HEK293T (cell line): Measurements from ENCODE around the gene DCTN4.

ENCODE experiments used
- CTCF ChIA-PET: fragments of 350-600 bp; formaldehyde crosslinking; extraction: SDS; loops from one replicate; lab custom pipeline; 2021; ENCODE audit warnings: antibody characterized with exemption, inconsistent platforms; lab: Yijun Ruan, JAX
- POLR2A ChIA-PET: fragments of 350-600 bp; formaldehyde crosslinking; extraction: SDS; loops from one replicate; lab custom pipeline; 2020; ENCODE audit warnings: antibody characterized with exemption, inconsistent platforms; lab: Yijun Ruan, JAX
- DNase-seq: peaks from one replicate; pipeline ENCODE4 v3.0.0; 2012; ENCODE audit warnings: mixed read lengths; ENCODE audit errors: extremely low spot score
- ARNT ChIP-seq: fragments of 450-650 bp; IDR thresholded peaks from 2 replicates; pipeline ENCODE4 v1.6.1; 2017; ENCODE audit warnings: mild to moderate bottlenecking
- BHLHE40 ChIP-seq: fragments of 450-650 bp; IDR thresholded peaks from 2 replicates; pipeline ENCODE4 v1.6.1; 2016; ENCODE audit warnings: mild to moderate bottlenecking, moderate library complexity, borderline replicate concordance
- CTBP1 ChIP-seq: fragments of 450-650 bp; IDR thresholded peaks from 2 replicates; pipeline ENCODE4 v1.6.1; 2016; ENCODE audit warnings: borderline replicate concordance
- ELF4 ChIP-seq: fragments of 450-650 bp; IDR thresholded peaks from 2 replicates; pipeline ENCODE4 v1.6.1; 2017; ENCODE audit warnings: antibody characterized with exemption
- FOXA1 ChIP-seq: fragments of 450-650 bp; IDR thresholded peaks from 2 replicates; pipeline ENCODE4 v1.6.1; 2016; ENCODE audit warnings: mild to moderate bottlenecking
- FOXK2 ChIP-seq: fragments of 450-650 bp; IDR thresholded peaks from 2 replicates; pipeline ENCODE4 v1.6.1; 2016; ENCODE audit warnings: mild to moderate bottlenecking
- FOXM1 ChIP-seq: fragments of 450-650 bp; IDR thresholded peaks from 2 replicates; pipeline ENCODE4 v1.6.1; 2017; ENCODE audit warnings: mild to moderate bottlenecking, borderline replicate concordance
- HDGF ChIP-seq: fragments of 450-650 bp; IDR thresholded peaks from 2 replicates; pipeline ENCODE4 v1.6.1; 2017; ENCODE audit warnings: antibody characterized with exemption, borderline replicate concordance
- L3MBTL2 ChIP-seq: fragments of 450-650 bp; conservative IDR thresholded peaks from 2 replicates; pipeline ENCODE4 v1.6.1; 2016; ENCODE audit warnings: mild to moderate bottlenecking
- LEF1 ChIP-seq: fragments of 450-650 bp; IDR thresholded peaks from 2 replicates; pipeline ENCODE4 v1.6.1; 2017; ENCODE audit warnings: mild to moderate bottlenecking, borderline replicate concordance
- NFRKB ChIP-seq: fragments of 450-650 bp; IDR thresholded peaks from 2 replicates; pipeline ENCODE4 v1.6.1; 2016; ENCODE audit warnings: mild to moderate bottlenecking, moderate library complexity
- PKNOX1 ChIP-seq: fragments of 450-650 bp; IDR thresholded peaks from 2 replicates; pipeline ENCODE4 v1.6.1; 2016
- SP1 ChIP-seq: fragments of 450-650 bp; IDR thresholded peaks from 2 replicates; pipeline ENCODE4 v1.6.1; 2017
- SUZ12 ChIP-seq: fragments of 450-650 bp; IDR thresholded peaks from 2 replicates; pipeline ENCODE4 v1.6.1; 2016; ENCODE audit warnings: mild to moderate bottlenecking
- TARDBP ChIP-seq: fragments of 450-650 bp; IDR thresholded peaks from 2 replicates; pipeline ENCODE4 v1.6.1; 2016
- ZNF384 ChIP-seq: fragments of 450-650 bp; IDR thresholded peaks from 2 replicates; pipeline ENCODE4 v1.6.1; 2016

The DCTN4 gene

GRCh38 chr5:150734579-150735384, 24.0 kb downstream of the DCTN4 start:
- POLR2A ChIA-PET: interaction anchor here (2.2 kb wide), 1 partner anchor 34 kb away, joined by 9 read pairs; the partner anchor contains the start of gene RBM22
- no peak for DNase-seq
- CTCF ChIA-PET: interaction anchor here (0.8 to 1.1 kb wide), 2 partner anchors 23 to 33 kb away, joined by 3 read pairs; no protein-coding TSS in a partner anchor
- TF ChIP-seq L3MBTL2 (no peak), FOXK2 (no peak)

- DNase-seq: no peak
- TF ChIP-seq L3MBTL2 (no peak), PKNOX1 (no peak), ARNT (no peak), CTBP1 (no peak), SUZ12 (no peak), HDGF (no peak), SP1 (no peak), NFRKB (no peak), FOXK2 (no peak), FOXA1 (no peak), FOXM1 (no peak), LEF1 (no peak)
- ChIA-PET POLR2A (interaction anchor here (0.9 kb wide), 2 partner anchors 31 to 426 kb away, joined by 3 read pairs; partner anchors contain the start of genes ANXA6 and RBM22), CTCF (no interaction called here)
Measured at GRCh38 chr5:150731669-150732242, 27.1 kb downstream of the DCTN4 start.

- DNase-seq: no peak
- CTCF ChIA-PET: no interaction called here
- no peak for TF ChIP-seq ZNF384
- no peak for TF ChIP-seq L3MBTL2
- no peak for TF ChIP-seq SP1
- TF ChIP-seq PKNOX1: no peak
- no peak for TF ChIP-seq HDGF
- TF ChIP-seq BHLHE40: no peak
- TF ChIP-seq FOXA1: no peak
- POLR2A ChIA-PET: no interaction called here
Measured at GRCh38 chr5:150729859-150730258, 29.0 kb downstream of the DCTN4 start.

GRCh38 chr5:150723845-150724244, 35.0 kb downstream of the DCTN4 start:
- TF ChIP-seq NFRKB (no peak), LEF1 (no peak), ELF4 (no peak), BHLHE40 (no peak), L3MBTL2 (no peak), HDGF (no peak), FOXM1 (no peak), FOXA1 (no peak)
- DNase-seq: no peak
- ChIA-PET POLR2A (interaction anchor here (1.0 kb wide), 1 partner anchor 23 kb away, joined by 3 read pairs; the partner anchor contains the start of gene RBM22), CTCF (no interaction called here)

- TF ChIP-seq CTBP1 (no peak), FOXM1 (no peak), ELF4 (no peak), FOXA1 (no peak), SP1 (no peak), HDGF (no peak), TARDBP (no peak), BHLHE40 (no peak), LEF1 (no peak), SUZ12 (no peak), ZNF384 (no peak), FOXK2 (no peak), PKNOX1 (no peak), ARNT (no peak), NFRKB (no peak), L3MBTL2 (no peak)
- ChIA-PET CTCF (interaction anchor here (0.6 kb wide), 1 partner anchor 252 kb away, joined by 5 read pairs; no protein-coding TSS in a partner anchor), POLR2A (interaction anchor here (1.7 to 2.2 kb wide), 2 partner anchors 9 to 10 kb away, joined by 12 to 14 read pairs; partner anchors contain the start of gene RBM22)
- no peak for DNase-seq
Measured at GRCh38 chr5:150710165-150710564, 48.7 kb downstream of the DCTN4 start.

GRCh38 chr5:150706776-150707390, 51.9 kb downstream of the DCTN4 start:
- DNase-seq: no peak
- no peak for TF ChIP-seq PKNOX1
- no peak for TF ChIP-seq L3MBTL2
- TF ChIP-seq FOXA1: no peak
- TF ChIP-seq CTBP1: no peak
- no peak for TF ChIP-seq FOXM1
- no peak for TF ChIP-seq HDGF
- TF ChIP-seq ZNF384: no peak
- no peak for TF ChIP-seq LEF1
- no peak for TF ChIP-seq SUZ12
- TF ChIP-seq SP1: no peak
- TF ChIP-seq ARNT: no peak
- no peak for TF ChIP-seq ELF4
- no peak for TF ChIP-seq BHLHE40
- TF ChIP-seq NFRKB: no peak
- TF ChIP-seq FOXK2: no peak
- POLR2A ChIA-PET: no interaction called here
- CTCF ChIA-PET: interaction anchor here (0.9 kb wide), 1 partner anchor 146 kb away, joined by 5 read pairs; no protein-coding TSS in a partner anchor
